GM18517 (cell line): Measurements from ENCODE around the gene RAB26.
"Not testable (repeated sequence)": the region's sequence is repeated elsewhere in the genome, so short reads cannot be mapped to it uniquely, and the experiment has no call there.

Source experiments
- ATAC-seq: cut with Tn5 transposase; IDR thresholded peaks from one replicate; pipeline ENCODE4 v1.9.1; 2021; ENCODE audit warnings: mild to moderate bottlenecking, moderate library complexity; ENCODE audit not compliant: unreplicated experiment

Gene RAB26, protein sequence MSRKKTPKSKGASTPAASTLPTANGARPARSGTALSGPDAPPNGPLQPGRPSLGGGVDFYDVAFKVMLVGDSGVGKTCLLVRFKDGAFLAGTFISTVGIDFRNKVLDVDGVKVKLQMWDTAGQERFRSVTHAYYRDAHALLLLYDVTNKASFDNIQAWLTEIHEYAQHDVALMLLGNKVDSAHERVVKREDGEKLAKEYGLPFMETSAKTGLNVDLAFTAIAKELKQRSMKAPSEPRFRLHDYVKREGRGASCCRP

DNA sequence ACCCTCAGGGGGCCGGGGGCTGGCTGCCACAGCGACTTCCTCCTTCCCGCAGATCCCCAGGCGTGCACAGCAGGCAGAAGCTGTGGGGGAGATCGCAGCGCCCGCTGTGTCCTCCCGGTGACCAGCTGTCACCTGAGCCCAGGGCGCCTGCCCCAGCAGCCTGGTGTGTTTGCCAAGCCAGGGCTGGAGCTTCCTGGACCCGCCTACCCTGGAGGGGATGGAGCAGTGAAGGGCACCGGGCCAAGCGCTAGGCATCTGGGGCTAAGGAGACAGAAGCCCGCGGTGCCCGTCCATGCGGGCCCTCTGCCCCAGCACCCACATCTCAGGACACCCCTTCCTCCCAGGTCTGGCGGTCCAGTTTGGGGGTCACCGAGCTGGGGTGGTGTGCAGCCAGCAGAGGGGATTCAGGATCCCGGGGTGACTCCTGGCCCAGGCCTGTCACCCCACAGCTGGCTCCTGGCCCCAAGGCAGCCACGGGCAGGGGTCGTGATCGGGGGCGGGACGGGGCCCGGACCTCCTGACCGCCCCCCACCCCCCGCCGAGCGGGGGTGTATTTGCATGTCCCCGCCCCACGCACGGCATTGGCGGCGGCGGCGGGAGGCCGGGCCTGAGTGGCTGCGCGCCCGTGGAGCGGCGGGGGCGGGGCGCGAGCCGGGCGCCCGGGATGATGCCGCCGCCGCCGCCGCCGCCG, at the start of gene RAB26:
TSS of gene RAB26 (plus strand) at position 645 of the 691 bp plus-strand sequence. CDS start 159 bp downstream, outside the sequence.
- no peak for ATAC-seq

DNA sequence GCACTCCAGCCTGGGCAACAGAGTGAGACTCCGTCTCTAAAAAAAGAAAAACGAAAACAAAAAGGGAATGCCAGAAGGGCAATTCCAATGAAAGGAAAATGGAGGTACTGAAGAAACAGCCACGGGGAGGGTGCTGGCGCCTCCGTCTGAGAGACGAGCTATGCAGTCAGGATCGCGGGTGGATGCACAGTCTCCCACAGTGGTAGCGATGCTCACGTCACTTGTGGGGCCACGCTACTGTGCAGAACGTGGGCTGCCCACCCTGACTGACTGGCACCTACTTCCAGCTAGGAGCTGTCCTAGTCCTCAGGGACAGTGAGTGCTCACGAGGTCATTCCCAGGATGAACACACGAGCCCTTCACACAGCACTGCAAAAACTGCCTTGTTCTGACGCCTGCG, 46.8 kb upstream of the RAB26 start:
- not testable (repeated sequence) for ATAC-seq

DNA sequence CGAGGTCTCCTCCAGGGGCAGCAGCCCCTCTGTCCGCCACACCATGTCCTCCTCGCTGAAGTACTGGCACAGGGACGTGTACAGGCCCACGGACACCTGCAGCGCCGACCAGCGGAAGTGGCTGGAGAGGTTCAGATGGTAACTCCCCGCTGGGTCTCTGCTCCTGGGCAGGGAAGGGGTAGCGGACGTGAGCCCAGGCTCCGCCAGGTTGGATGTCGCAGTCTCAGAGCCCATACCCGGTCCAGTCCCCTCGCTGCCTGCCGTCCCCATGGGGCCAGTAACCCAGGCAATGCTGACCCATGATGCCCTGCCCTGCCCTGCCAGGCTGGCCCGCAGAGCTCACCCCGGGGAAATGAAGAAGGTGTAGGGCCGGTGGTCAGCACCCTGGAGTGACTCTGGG, 46.0 kb upstream of the RAB26 start:
- ATAC-seq = no peak

DNA sequence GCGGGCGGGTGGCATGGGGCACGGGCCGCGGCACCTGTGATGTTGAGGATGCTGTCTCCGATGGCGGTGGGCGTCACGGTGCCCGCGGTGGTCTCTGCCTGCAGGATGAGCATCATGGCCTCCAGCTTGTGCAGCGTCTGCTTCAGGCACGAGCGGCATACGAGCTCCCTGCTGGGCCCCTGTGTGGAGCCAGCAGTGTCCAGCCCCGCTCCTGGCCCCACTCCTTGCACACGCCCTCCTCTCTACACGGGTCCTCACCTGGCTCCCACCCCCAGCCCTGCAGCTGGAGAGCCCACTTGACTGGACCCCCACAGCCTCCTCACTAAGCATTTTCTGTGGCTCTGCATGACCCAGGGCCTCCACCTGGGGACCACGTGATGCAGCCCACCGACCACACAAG, 44.0 kb upstream of the RAB26 start:
- ATAC-seq = not testable (repeated sequence)

DNA sequence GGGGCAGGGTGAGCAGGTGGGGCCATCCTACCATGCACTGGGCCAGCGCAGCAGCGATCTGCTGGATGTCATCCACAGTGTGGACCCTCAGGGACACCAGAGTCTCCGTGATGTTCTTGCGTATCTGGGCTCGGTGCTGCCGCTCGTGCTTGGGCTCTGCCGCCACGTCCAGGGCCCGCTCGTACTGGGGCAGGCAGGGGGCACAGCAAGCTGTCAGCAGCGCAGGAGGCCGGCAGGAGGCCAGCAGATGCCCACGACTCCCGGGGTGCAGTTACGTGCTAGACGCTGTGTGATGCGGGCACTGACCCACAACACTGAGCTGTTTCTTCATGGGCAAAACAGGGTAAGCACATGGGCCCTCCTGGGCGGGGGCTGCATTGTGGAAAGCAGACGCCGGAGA, 43.1 kb upstream of the RAB26 start:
- ATAC-seq = not testable (repeated sequence)

DNA sequence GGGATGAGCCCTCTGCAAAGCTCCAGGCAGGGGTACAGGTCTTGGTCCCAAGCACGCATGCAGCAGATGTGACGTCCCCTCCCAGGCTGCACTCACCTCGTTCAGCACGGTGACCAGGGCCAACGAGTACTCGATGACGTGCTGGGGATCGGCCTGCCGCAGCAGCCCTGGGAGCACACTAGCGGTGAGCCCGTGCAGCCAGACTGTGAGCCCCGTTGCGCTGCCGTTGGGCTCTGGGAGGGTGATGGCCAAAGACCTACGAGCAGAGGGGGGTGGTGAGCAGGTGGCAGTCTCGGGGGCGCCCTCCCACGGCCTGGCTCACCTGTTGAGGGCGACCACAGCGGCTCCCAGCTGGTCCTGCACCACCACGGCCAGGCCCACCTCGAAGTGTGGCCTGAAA, 42.7 kb upstream of the RAB26 start:
- not testable (repeated sequence) for ATAC-seq

DNA sequence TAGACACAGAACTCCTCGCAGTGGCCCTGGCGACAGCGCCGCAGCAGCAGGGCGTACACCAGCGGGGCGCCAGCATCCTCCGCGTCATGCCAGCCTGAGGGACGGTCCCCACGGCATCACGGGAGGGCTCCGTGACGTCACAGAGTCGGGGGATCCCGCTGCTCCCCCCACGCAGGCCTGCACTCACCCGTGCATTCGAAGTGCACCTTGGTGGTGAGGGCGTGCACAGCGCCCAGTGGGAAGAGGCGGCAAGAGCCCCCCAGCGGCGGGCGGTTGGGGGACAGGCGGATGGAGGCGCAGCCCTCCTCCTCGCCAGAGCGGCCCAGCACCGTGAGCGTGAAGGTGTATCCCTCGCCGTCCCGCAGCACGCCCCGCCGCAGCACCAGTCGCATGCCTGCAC, 42.2 kb upstream of the RAB26 start:
- not testable (repeated sequence) for ATAC-seq

DNA sequence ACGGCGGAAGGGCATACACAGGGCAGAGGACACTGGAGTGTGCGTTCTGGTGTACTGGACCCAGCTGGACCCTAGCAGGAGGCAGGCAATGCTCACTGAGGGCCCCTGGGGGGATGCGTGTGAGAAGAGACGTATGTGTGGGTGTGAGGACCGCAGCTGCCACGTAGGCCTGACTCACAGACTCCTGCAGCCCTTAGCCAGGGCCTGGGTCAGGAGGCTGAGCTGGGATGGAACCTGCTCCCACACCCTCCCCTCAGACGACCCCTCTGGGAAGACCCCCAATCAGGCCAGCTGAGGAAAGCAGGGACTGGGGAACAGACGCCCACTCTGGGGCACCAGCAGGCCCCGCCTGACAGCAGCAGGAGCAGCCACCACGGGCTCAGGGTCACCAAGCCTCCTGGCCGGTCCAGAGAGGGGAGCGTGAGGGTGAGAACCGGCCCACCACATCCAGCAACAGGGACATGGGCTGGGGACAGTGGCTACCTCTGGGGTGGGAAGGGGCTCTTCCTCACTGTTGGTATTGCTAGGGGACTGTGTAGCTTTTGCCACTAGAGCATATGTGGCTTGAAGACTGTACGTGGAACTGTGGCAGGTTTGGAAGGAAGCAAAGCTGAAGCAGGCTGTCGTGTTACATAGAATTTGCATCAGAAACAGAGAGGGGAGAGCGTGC, 41.2 kb upstream of the RAB26 start:
- ATAC-seq = not testable (repeated sequence)

DNA sequence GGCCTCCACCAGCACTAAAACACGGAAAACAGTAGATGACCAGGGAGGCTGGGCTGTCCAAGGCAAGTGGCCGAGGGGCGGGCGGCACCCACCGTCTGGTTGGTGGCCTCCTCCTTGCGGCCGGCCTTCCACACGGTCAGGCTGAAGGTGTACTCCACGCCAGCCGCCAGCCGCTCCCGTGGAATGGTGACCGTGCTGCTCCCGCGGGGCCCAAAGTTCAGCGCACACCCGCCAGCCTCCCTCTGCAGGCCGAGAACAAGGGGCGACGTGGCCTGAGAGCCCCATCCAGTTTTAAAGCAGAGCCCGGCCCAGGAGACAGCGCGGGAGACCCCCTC, 40.7 kb upstream of the RAB26 start:
- not testable (repeated sequence) for ATAC-seq

DNA sequence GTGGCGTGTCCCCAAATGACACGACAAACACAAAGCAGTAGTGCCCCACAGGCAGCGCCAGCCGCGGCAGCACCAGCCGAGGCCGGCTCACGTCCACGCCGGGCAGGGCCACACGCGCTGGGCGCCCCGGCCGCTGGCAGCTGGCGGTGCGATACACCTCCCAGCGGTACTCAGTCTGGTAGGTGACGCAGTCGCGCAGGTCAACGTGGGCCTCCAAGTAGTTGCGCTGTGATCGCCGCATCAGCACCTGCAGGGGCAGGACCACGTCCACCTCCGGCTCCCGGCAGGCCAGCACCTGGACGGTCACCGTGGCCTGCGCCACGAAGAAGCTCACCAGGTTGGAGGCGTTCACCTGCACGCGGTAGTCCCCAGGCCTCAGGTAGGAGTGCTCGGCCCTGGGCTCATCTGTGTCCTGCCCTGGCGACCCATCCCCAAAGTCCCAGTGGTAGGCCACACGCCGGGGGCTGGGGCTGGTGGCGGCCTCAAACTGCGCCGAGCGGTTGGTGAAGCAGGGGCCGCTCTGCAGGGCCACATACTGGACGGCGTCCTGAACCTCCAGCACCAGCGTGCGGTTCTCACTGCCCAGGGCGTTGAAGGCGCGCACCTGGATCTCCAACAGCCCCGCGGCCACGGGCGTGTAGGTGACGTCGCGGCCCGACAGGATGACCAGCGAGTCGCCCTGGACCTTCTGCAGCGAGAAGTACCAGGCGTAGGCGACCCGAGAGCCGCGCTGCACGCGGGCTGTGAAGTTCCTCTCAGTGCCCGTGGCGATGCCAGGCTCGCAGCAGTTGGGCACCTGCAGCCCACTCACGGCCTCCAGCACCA, 39.8 kb upstream of the RAB26 start:
- ATAC-seq = not testable (repeated sequence)

DNA sequence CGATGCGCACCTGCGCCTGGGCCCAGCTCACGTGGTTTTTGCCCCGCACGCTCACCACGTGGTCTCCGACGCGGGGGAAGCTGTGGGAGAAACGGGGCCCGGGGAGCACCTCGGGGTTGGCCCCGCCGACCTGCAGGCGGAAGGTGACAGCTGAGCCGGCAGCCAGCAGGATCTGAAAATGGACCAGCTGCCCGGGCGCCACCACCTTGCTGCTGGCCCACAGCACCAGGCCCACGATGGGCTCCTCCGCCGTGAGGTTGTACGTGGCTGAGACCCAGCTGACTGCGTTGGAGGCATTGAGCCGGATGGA, 39.2 kb upstream of the RAB26 start:
- not testable (repeated sequence) for ATAC-seq

DNA sequence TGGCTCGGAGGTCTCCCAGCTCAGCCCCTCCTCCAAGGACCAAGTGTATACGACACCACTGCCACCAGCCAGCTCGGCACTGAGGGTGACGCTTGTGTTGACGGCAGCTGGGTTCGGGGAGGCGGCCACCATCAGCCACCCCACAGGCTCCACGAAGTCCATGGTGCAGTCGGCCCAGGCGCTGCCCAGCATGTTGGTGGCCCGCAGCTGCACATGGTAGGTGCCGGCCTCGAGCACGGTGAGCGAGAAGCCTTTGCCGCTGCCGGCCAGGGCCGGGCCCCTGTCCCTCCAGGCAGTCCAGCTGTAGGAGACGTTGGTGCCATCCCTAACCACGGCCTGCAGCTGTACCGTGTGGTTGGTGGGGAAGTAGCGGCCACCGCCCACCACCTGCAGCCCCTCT, 38.6 kb upstream of the RAB26 start:
- not testable (repeated sequence) for ATAC-seq

DNA sequence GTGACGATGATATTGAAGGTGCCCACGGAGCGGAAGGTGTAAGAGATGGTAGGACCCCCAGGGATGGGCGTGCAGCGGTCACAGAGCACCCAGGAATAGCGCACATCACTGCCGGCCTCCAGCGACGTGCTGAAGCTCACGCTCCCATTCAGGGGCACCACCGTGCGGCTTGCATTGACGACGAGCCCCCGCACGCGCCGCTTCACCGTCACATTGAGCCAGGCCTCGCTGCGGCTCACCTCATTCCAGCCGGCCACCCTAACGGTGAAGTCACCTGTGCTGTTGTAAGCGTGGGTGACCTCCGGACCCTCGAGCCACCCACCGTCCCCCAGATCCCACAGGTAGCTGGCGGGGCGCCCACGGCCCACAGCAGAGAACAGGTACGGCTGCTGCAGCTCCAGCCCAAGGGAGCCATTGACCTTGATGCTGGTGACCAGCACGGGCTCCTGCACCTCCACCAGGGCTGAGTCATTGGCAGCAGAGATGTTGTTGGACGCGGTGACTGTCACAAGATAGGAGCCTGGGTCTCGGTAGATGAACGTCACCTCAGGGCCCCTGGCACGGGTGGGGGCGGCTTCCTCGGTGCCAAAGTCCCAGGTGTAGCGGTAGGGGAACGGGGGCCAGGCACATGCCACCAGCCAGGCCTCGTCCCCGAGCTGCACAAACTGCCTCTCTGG, 38.0 kb upstream of the RAB26 start:
- not testable (repeated sequence) for ATAC-seq

DNA sequence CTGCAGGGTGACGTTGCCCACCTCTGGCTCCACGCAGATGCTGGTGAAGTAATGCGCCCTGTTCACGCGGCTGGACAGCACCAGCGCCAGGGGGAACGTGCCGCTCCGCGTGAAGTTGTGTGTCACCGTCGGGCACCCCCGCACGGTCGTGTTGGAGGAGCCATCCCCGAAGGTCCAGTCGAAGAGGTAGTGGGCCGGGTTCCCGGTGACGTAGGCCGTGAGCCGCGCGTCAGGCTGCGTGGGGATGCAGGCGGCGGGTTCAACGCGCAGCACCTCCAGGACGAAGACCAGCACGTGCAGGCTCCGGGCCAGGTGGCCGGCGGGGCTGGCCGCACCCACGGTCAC, 37.4 kb upstream of the RAB26 start:
- not testable (repeated sequence) for ATAC-seq

DNA sequence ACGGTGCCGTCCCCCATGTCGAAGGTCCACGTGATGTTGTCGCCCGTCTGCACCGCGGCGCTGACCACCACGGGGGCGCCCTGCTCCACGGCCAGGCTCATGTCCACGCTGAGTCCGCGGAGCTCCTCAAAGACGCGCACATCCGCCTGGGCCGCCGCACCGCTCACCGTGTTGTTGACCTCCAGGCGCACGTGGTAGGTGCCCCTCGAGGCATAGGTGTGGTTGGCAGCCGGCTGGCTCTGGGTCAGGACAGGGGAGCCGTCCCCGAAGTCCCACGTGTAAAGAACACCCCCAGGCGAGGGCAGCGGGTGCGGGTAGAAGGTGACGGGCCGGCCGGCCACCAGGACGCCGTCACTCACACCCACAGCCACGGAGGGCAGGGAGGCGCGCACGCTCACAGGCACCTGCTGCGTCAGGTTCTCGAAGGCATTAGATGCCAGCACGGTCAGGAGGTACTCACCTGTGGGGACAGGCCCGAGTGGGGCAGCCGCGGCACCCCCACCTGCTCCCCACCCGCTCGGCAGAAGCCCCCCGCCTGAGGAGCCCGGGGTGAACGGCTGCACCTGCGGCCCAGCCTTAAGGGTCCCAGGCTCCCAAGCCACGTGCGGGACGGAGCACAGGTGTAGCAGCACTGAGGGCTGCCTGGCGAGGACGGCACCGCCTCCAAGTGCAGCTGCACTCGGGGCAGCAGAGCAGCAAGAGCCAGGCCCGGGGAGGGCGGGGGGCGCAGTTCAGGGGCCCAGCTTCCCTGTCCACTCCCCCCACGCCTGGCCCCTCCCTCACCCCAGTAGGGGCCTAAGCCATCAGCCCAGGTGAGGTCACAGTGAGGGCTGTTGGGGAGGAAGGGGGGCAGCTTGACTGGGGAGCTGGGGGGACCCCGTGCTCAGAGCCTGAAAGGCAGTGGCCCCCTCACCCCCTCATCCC, 36.8 kb upstream of the RAB26 start:
- ATAC-seq = not testable (repeated sequence)

DNA sequence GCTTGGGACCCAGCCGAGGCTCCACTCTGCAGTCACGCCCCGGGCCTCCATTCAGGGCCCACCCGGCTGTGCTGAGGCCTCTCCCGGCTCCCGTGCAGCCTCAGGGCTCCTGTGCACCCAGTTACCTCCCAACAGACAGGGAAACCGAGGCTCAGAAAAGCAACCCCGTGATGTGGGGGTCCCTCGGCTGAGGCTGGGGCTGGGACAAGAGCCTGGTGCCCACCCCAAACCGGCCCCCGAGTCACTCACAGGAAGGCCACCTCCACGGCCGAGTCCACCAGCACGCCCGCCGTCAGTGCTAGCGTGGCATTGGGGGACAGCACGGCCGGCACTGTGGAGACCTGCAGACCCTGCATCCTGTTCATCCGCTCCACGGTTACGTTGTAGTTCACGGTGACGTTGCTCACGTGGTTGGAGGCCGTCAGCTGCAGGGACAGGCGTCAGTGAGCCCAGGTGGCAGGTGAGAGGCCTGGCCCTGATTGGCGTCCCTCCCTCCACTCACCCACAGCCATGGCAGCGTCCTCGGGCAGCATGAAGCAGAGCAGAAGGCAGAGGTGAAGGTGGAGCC, 35.8 kb upstream of the RAB26 start:
- ATAC-seq = not testable (repeated sequence)

DNA sequence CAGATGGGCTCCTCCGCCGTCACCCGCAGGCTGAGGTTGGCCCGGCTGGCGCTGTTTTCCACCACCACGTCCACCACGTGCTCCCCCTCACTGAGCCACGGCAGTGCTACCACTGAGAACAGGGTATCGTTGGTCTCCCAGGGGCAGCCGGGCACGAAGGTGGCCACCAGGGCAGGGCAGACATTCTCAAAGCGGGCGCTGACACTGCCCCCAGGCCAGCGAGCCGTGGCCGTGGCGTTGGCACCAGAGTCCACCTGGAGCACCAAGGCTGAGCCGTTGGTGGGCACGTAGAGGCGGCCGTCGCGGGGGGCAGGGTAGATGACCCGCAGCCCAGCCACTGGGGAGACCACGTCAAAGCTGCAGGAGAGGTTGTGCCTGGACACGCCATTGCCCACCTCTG, 34.2 kb upstream of the RAB26 start:
- ATAC-seq = not testable (repeated sequence)

DNA sequence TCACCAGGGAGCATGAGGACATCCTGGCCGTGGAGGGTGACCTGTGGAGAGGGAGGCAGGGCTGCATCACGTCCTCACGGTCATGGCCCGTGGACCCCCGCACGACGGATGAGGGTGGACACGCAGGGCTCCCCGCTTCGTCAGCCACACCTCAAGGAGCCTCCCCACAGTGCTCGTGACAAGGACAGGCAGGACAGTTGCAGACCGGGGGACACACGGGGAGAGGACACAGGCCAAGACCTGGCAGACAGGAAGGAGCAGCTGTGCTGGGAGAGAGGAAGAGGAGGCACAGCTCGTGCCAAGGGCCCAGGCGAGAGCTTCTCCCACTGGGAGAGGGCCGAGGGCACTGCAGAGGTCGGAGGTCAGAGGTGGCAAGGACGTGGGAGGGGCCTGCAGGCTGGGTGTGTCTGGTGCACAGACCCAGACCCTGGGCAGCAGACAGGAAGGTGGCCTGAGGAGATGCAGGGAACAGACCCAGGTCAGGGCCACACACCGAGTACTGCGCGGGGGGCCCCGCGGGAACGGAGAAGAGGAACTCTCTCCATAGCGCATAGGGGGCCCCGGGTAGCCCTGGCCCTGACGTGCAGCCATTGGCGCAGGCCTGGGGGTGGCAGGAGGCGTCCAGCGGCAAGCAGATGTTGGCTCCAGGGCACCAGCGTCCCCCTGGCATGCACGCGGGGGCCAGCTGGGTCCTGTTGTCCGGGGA, 33.4 kb upstream of the RAB26 start:
- not testable (repeated sequence) for ATAC-seq

DNA sequence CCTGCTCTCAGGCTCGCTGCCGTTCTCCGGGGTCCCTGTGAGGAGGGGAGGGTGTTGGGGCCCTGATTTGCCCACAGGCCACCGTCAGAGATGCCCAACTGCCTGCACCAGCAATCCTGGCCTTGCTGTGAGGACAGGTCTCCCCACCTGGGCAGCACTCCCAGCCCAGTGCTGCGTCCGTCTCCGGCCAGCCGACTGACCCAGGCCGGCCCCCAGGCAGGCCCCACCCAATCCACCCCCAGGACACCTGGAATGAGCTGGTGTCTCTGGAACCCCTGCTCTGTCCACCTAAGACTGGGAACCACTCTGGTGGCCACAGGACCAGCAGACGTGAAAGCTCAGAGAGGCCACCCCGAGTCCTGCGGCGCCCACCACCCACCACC, 32.8 kb upstream of the RAB26 start:
- no peak for ATAC-seq
